Measurements from ENCODE around the gene SNCB.

Gene SNCB

DNA sequence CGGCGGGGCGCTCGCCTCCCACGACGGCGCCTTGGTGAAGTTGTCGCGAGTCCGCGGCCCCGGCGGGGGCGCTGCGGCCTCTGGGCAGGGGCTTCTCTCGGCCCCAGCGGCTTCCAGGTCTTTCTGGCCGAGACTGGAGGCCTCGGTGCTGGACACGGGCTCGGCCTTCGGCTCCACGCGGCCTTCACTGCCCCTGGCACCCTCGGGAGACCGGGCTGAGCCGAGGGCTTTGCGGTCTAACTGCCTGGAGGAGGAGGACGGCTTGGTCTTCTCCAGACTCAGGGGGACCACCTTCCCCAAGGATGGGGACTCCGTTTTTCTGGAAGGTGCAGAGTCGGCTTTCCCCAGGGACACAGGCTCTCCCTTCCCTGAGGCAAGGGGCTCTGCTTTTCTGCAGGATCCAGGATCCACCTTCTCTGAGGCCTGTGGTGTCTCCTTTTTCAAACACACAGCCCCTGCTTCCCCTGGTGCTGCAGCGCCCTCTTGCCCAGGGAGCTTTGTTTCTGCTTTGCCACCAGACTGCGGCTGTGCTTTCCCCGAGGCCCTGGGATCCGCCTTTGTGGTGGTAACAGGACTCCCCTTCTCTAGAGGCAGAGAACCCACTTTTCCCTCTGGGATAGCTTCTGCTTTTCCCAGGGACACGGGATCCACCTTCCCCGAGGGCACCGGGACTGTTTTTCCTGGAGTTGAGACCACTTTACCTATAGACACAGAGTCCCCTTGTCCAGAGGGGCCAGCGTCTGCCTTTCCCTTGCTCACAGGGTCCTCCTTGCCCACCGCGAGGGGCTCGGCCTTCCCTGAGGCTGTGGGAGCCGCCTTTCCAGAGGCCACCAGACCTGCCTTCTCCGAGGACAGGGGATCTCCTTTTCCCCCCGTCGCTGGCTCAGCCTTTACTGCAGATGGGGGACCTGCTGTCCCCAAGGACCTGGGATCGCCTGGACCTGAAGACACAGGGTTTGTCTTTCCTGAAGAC lies 32.6 kb downstream of the SNCB start:
- TF ChIP-seq FOXP2 (optimal IDR thresholded peaks at IDR 0.05; ENCODE audit: borderline replicate concordance, extremely low read depth, extremely low read length, insufficient read depth) (no peak), POLR2AphosphoS5 (IDR thresholded peaks at IDR 0.05; ENCODE audit: low read depth, low read length) (no peak), SIN3A (IDR thresholded peaks at IDR 0.05; ENCODE audit: borderline replicate concordance, insufficient read depth, low read length) (no peak), TAF1 (IDR thresholded peaks at IDR 0.05; ENCODE audit: borderline replicate concordance, insufficient read depth, low read length) (no peak)
- TF ChIP-seq, protein P1, sequence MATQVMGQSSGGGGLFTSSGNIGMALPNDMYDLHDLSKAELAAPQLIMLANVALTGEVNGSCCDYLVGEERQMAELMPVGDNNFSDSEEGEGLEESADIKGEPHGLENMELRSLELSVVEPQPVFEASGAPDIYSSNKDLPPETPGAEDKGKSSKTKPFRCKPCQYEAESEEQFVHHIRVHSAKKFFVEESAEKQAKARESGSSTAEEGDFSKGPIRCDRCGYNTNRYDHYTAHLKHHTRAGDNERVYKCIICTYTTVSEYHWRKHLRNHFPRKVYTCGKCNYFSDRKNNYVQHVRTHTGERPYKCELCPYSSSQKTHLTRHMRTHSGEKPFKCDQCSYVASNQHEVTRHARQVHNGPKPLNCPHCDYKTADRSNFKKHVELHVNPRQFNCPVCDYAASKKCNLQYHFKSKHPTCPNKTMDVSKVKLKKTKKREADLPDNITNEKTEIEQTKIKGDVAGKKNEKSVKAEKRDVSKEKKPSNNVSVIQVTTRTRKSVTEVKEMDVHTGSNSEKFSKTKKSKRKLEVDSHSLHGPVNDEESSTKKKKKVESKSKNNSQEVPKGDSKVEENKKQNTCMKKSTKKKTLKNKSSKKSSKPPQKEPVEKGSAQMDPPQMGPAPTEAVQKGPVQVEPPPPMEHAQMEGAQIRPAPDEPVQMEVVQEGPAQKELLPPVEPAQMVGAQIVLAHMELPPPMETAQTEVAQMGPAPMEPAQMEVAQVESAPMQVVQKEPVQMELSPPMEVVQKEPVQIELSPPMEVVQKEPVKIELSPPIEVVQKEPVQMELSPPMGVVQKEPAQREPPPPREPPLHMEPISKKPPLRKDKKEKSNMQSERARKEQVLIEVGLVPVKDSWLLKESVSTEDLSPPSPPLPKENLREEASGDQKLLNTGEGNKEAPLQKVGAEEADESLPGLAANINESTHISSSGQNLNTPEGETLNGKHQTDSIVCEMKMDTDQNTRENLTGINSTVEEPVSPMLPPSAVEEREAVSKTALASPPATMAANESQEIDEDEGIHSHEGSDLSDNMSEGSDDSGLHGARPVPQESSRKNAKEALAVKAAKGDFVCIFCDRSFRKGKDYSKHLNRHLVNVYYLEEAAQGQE (IDR thresholded peaks at IDR 0.05; ENCODE audit: insufficient read depth in 1 of 2, low read depth in 2 of 2, low read length in 2 of 2), result no peak

DNA sequence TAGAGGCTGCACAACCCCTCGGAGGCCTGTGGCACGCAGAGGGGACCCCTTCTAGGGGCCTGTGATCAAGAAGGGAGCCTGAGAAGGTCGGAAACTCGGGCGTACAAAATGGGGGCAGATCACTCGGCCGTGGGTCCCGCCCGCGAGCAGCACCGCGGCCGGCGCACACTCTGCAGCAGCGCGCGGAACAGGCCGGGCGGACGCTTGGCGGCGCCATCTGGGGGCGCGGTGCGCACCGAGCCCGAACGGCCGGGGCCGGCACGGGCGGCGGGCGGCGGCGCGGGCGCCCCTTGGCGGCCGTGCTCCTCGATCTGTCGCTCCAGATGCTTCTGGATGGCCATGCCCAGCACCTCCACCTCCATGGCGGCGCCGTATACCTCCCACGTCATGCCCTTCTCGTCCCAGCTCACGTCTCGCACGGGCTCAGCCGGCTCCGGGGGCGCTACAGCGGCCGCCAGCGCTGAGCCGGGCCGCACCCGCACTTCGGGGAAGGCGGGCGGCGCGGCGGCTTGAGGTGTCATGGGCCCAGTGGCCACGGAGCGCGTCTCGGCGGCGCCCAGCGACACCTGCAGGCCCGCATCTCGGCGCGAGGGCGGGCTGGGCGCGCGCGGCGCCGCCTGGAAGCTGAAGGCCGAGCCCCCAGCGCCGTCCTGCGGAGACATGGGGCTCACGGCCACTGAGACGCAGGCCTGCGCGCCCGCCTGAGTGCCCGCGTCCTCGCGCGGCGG lies 33.5 kb downstream of the SNCB start:
- TF ChIP-seq POLR2AphosphoS5 (IDR thresholded peaks at IDR 0.05; ENCODE audit: low read depth, low read length) (no peak), TAF1 (IDR thresholded peaks at IDR 0.05; ENCODE audit: borderline replicate concordance, insufficient read depth, low read length) (no peak), FOXP2 (optimal IDR thresholded peaks at IDR 0.05; ENCODE audit: borderline replicate concordance, extremely low read depth, extremely low read length, insufficient read depth) (no peak), SIN3A (IDR thresholded peaks at IDR 0.05; ENCODE audit: borderline replicate concordance, insufficient read depth, low read length) (no peak)
- TF ChIP-seq, protein P1 (IDR thresholded peaks at IDR 0.05; ENCODE audit: insufficient read depth in 1 of 2, low read depth in 2 of 2, low read length in 2 of 2), result no peak

DNA sequence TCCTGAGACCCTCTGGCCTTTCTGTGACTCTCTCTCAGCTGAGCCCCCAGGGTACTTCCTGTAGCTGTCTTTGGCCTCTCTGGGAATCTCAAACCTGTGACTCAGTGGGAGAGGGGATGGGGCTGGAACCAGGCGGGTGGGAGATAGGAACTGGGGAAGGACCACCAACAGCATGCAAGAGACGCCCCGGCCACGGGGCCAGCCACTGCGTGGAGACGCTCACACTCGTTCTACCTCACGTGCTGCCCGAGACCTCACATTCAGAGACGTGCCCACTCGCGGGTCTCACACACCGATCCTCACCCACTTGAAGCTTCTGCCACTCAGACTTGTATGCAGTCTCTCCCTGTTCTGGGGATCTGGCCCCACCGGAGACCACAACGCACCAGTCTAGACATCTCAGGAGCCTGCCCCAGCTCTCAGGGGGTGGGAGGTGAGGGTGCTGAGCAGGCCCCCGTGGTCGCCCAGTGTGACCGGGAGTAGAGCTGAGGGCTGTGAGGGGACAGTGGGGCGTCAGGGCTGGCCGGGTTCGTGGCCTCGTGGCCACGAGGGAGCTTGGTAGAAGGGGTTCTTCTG lies 34.2 kb downstream of the SNCB start:
- TF ChIP-seq, protein P1 (IDR thresholded peaks at IDR 0.05; ENCODE audit: insufficient read depth in 1 of 2, low read depth in 2 of 2, low read length in 2 of 2), result no peak
- TF ChIP-seq POLR2AphosphoS5 (IDR thresholded peaks at IDR 0.05; ENCODE audit: low read depth, low read length) (no peak), TAF1 (IDR thresholded peaks at IDR 0.05; ENCODE audit: borderline replicate concordance, insufficient read depth, low read length) (no peak), SIN3A (IDR thresholded peaks at IDR 0.05; ENCODE audit: borderline replicate concordance, insufficient read depth, low read length) (no peak), FOXP2 (optimal IDR thresholded peaks at IDR 0.05; ENCODE audit: borderline replicate concordance, extremely low read depth, extremely low read length, insufficient read depth) (no peak)

DNA sequence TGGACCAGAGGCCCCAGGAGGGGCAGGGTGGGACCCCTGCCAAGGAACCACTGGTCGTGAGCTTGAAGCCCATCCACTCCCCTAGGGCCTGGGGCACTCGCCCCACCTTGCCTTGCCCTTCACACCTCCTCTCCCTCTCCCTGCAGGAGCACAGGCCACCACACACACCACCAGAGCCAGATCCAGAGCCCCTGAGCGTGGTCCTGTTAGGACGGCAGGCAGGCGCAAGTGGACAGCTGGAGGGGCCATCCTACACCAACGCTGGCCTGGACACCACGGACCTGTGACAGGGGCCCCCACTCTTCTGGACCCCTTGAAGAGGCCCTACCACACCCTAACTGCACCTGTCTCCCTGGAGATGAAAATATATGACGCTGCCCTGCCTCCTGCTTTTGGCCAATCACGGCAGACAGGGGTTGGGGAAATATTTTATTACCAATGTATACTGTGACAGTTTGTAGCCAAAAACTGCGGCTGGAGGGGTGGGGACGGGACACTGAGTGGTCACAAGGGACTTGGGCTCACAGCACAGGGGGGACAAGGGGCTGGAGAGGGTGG lies 34.9 kb downstream of the SNCB start:
- TF ChIP-seq POLR2AphosphoS5 (IDR thresholded peaks at IDR 0.05; ENCODE audit: low read depth, low read length) (no peak), FOXP2 (optimal IDR thresholded peaks at IDR 0.05; ENCODE audit: borderline replicate concordance, extremely low read depth, extremely low read length, insufficient read depth) (no peak), SIN3A (IDR thresholded peaks at IDR 0.05; ENCODE audit: borderline replicate concordance, insufficient read depth, low read length) (no peak), TAF1 (IDR thresholded peaks at IDR 0.05; ENCODE audit: borderline replicate concordance, insufficient read depth, low read length) (no peak)
- TF ChIP-seq, protein P1 (IDR thresholded peaks at IDR 0.05; ENCODE audit: insufficient read depth in 1 of 2, low read depth in 2 of 2, low read length in 2 of 2), result no peak

Data from PFSK-1 (cell line).